ENCODE measurements around the gene MYO16. TPM values are rescaled to one million over a fixed set of nuclear protein-coding genes. Genes with fewer than 3 reads are reported as not detected.

MYO16 gene
- total RNA-seq, 1 donor = not detected

GRCh38 chr13:108624108-108624507 lies 5.3 kb upstream of the MYO16 start:
- Histone ChIP-seq H3K27me3 (ENCODE audit: insufficient read depth, low read length) (no peaks in the 10 kb centered on the region), H3K4me2 (ENCODE audit: insufficient read depth, low read length) (no peak overlapping the region), H3K27ac (ENCODE audit: low read depth, low read length) (no peak overlapping the region), H3K4me3 (ENCODE audit: insufficient read depth, low read length) (no peak overlapping the region), H4K20me1 (ENCODE audit: insufficient read depth, low read length) (no peaks in the 10 kb centered on the region), H3K4me1 (ENCODE audit: insufficient read depth, low read length) (no peaks in the 10 kb centered on the region), H3K9me3 (ENCODE audit: low read depth, low read length) (peaks cover 2% of the 10 kb centered on the region), H2AFZ (ENCODE audit: low read length) (no peak overlapping the region), H3K36me3 (ENCODE audit: insufficient read depth, low read length) (no peaks in the 10 kb centered on the region), H3K79me2 (ENCODE audit: insufficient read depth, low read length) (no peaks in the 10 kb centered on the region)
- no peak for TF ChIP-seq CTCF (IDR thresholded peaks at IDR 0.05; ENCODE audit: extremely low read depth, low read depth, low read length)
- no peak for DNase-seq (ENCODE audit: insufficient read length, low spot score, missing footprints)

DNA sequence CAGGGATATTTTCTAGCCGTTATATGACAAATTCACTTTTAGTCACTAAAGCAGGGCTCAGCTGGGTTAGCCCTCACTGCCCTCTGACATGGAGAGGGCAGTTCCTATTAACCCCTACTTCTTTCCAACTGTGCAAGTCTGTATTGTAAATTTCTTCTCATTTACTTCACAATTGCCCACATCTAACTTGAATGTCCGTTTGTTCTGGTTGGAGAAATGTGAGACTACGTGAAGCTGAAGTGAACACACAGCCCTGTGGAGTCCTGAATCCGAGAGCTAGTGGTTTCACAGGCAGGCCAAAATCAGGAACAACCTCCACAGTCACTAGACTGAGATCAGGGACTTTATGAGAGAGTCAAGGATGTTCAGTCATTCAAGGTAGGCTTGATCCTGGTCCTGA lies 4.4 kb upstream of the MYO16 start:
- no peak overlapping the region for H3K4me3 ChIP-seq (ENCODE audit: insufficient read depth, low read length)
- no peak for DNase-seq (ENCODE audit: insufficient read length, low spot score, missing footprints)
- no peaks in the 10 kb centered on the region for H4K20me1 ChIP-seq (ENCODE audit: insufficient read depth, low read length)
- H3K36me3 ChIP-seq (ENCODE audit: insufficient read depth, low read length) = no peaks in the 10 kb centered on the region
- no peak overlapping the region for H2AFZ ChIP-seq (ENCODE audit: low read length)
- H3K27me3 ChIP-seq (ENCODE audit: insufficient read depth, low read length) = no peaks in the 10 kb centered on the region
- no peak for TF ChIP-seq CTCF (IDR thresholded peaks at IDR 0.05; ENCODE audit: extremely low read depth, low read depth, low read length)
- no peaks in the 10 kb centered on the region for H3K4me1 ChIP-seq (ENCODE audit: insufficient read depth, low read length)
- no peaks in the 10 kb centered on the region for H3K9me3 ChIP-seq (ENCODE audit: low read depth, low read length)
- no peak overlapping the region for H3K27ac ChIP-seq (ENCODE audit: low read depth, low read length)
- no peaks in the 10 kb centered on the region for H3K79me2 ChIP-seq (ENCODE audit: insufficient read depth, low read length)
- H3K4me2 ChIP-seq (ENCODE audit: insufficient read depth, low read length) = no peak overlapping the region

GRCh38 chr13:108629988-108630387 lies 577 bp downstream of the MYO16 start:
- H2AFZ ChIP-seq (ENCODE audit: low read length) = no peak overlapping the region
- no peak overlapping the region for H3K27ac ChIP-seq (ENCODE audit: low read depth, low read length)
- no peak for DNase-seq (ENCODE audit: insufficient read length, low spot score, missing footprints)
- no peak for TF ChIP-seq CTCF (IDR thresholded peaks at IDR 0.05; ENCODE audit: extremely low read depth, low read depth, low read length)
- H4K20me1 ChIP-seq (ENCODE audit: insufficient read depth, low read length) = no peaks in the 10 kb centered on the region
- H3K79me2 ChIP-seq (ENCODE audit: insufficient read depth, low read length) = no peaks in the 10 kb centered on the region
- no peaks in the 10 kb centered on the region for H3K9me3 ChIP-seq (ENCODE audit: low read depth, low read length)
- no peak overlapping the region for H3K4me3 ChIP-seq (ENCODE audit: insufficient read depth, low read length)
- no peaks in the 10 kb centered on the region for H3K27me3 ChIP-seq (ENCODE audit: insufficient read depth, low read length)
- H3K36me3 ChIP-seq (ENCODE audit: insufficient read depth, low read length) = no peaks in the 10 kb centered on the region
- H3K4me2 ChIP-seq (ENCODE audit: insufficient read depth, low read length) = no peak overlapping the region
- H3K4me1 ChIP-seq (ENCODE audit: insufficient read depth, low read length) = no peaks in the 10 kb centered on the region

- DNase-seq (ENCODE audit: insufficient read length, low spot score, missing footprints) = no peak
- TF ChIP-seq CTCF (IDR thresholded peaks at IDR 0.05; ENCODE audit: extremely low read depth, low read depth, low read length) = no peak
- no peaks in the 10 kb centered on the region for H3K79me2 ChIP-seq (ENCODE audit: insufficient read depth, low read length)
Observed at GRCh38 chr13:108632649-108633167, 3.3 kb downstream of the MYO16 start.

More at GRCh38 chr13:108632649-108633167, 3.3 kb downstream of the MYO16 start:
- H3K4me2 ChIP-seq (ENCODE audit: insufficient read depth, low read length) = no peak overlapping the region
- no peaks in the 10 kb centered on the region for H4K20me1 ChIP-seq (ENCODE audit: insufficient read depth, low read length)
- H3K4me1 ChIP-seq (ENCODE audit: insufficient read depth, low read length) = no peaks in the 10 kb centered on the region
- no peak overlapping the region for H3K4me3 ChIP-seq (ENCODE audit: insufficient read depth, low read length)
- no peaks in the 10 kb centered on the region for H3K9me3 ChIP-seq (ENCODE audit: low read depth, low read length)
- no peaks in the 10 kb centered on the region for H3K36me3 ChIP-seq (ENCODE audit: insufficient read depth, low read length)
- no peak overlapping the region for H3K27ac ChIP-seq (ENCODE audit: low read depth, low read length)
- H2AFZ ChIP-seq (ENCODE audit: low read length) = no peak overlapping the region
- H3K27me3 ChIP-seq (ENCODE audit: insufficient read depth, low read length) = no peaks in the 10 kb centered on the region

Measured in osteoblast (primary cell).